ENCODE measurements around the gene CELF6. TPM values are rescaled to one million over a fixed set of nuclear protein-coding genes. Genes with fewer than 3 reads are reported as not detected.

The CELF6 gene
- total RNA-seq, 1 donor from 2014 or later: 1.9 TPM

GRCh38 chr15:72338617-72339321, 18.8 kb upstream of the CELF6 start:
- DNase-seq (ENCODE audit: extremely low spot score, unreplicated experiment): no peak
- no peaks in the 10 kb centered on the region for H3K9me3 Mint-ChIP-seq

GRCh38 chr15:72338148-72338547, 18.2 kb upstream of the CELF6 start:
- H3K27me3 Mint-ChIP-seq: no peaks in the 10 kb centered on the region
- no peak for TF ChIP-seq CTCF (conservative IDR thresholded peaks at IDR 0.05)
- H3K4me1 Mint-ChIP-seq (ENCODE audit: unreplicated experiment): no peaks in the 10 kb centered on the region
- no peak overlapping the region for H3K4me3 Mint-ChIP-seq
- DNase-seq (ENCODE audit: extremely low spot score, unreplicated experiment): no peak
- H3K27ac Mint-ChIP-seq: no peak overlapping the region
- H3K36me3 Mint-ChIP-seq: no peaks in the 10 kb centered on the region
- H3K9me3 Mint-ChIP-seq: no peaks in the 10 kb centered on the region

More at GRCh38 chr15:72338617-72339321, 18.8 kb upstream of the CELF6 start:
- Mint-ChIP-seq H3K36me3 (no peaks in the 10 kb centered on the region), H3K4me3 (no peak overlapping the region), H3K27me3 (no peaks in the 10 kb centered on the region), H3K27ac (no peak overlapping the region), H3K4me1 (ENCODE audit: unreplicated experiment) (no peaks in the 10 kb centered on the region)
- no peak for TF ChIP-seq CTCF (conservative IDR thresholded peaks at IDR 0.05)

GRCh38 chr15:72334842-72335241, 14.9 kb upstream of the CELF6 start:
- no peak for TF ChIP-seq CTCF (conservative IDR thresholded peaks at IDR 0.05)
- Mint-ChIP-seq H3K4me1 (ENCODE audit: unreplicated experiment) (no peaks in the 10 kb centered on the region), H3K27ac (no peak overlapping the region), H3K9me3 (no peaks in the 10 kb centered on the region), H3K27me3 (no peaks in the 10 kb centered on the region), H3K4me3 (no peak overlapping the region), H3K36me3 (no peaks in the 10 kb centered on the region)
- DNase-seq (ENCODE audit: extremely low spot score, unreplicated experiment): no peak

- Mint-ChIP-seq H3K36me3 (peaks cover 10% of the 10 kb centered on the region), H3K9me3 (no peaks in the 10 kb centered on the region), H3K4me3 (no peak overlapping the region), H3K4me1 (ENCODE audit: unreplicated experiment) (no peaks in the 10 kb centered on the region), H3K27ac (no peak overlapping the region), H3K27me3 (no peaks in the 10 kb centered on the region)
- no peak for DNase-seq (ENCODE audit: extremely low spot score, unreplicated experiment)
- no peak for TF ChIP-seq CTCF (conservative IDR thresholded peaks at IDR 0.05)
Observed at GRCh38 chr15:72331021-72331420, 11.1 kb upstream of the CELF6 start.

GRCh38 chr15:72323752-72324151, 3.8 kb upstream of the CELF6 start:
- DNase-seq (ENCODE audit: extremely low spot score, unreplicated experiment): no peak
- peaks cover 19% of the 10 kb centered on the region for H3K36me3 Mint-ChIP-seq
- peaks cover 4% of the 10 kb centered on the region for H3K4me1 Mint-ChIP-seq (ENCODE audit: unreplicated experiment)
- H3K4me3 Mint-ChIP-seq: no peak overlapping the region
- no peak for TF ChIP-seq CTCF (conservative IDR thresholded peaks at IDR 0.05)
- peaks cover 12% of the 10 kb centered on the region for H3K27me3 Mint-ChIP-seq
- no peak overlapping the region for H3K27ac Mint-ChIP-seq
- no peaks in the 10 kb centered on the region for H3K9me3 Mint-ChIP-seq
